GM19238 (cell line): ENCODE data around the gene PCDHA12.
"Not testable (repeated sequence)": the region's sequence is repeated elsewhere in the genome, so short reads cannot be mapped to it uniquely, and the experiment has no call there.

Experiments
- DNase-seq: peaks from one replicate; pipeline ENCODE4 v3.0.0; 2011; ENCODE audit warnings: low spot score; ENCODE audit not compliant: insufficient read length

Gene PCDHA12

GRCh38 chr5:140875085-140876065, at the start of gene PCDHA12:
Gene PCDHA12, plus strand, starts transcription at chr5:140875308. Its CDS starts 165 bp downstream, at chr5:140875473.
- DNase-seq = no peak

GRCh38 chr5:140827704-140828361, 47.3 kb upstream of the PCDHA12 start, which contains the start of gene PCDHA6:
Gene PCDHA6, plus strand, starts transcription at chr5:140827960. Its CDS starts 132 bp downstream, at chr5:140828092.
- no peak for DNase-seq

- DNase-seq = no peak
These were observed 46.8 kb upstream of the PCDHA12 start for GRCh38 chr5:140828362-140828737.

- DNase-seq = not testable (repeated sequence)
These were observed 45.3 kb upstream of the PCDHA12 start for GRCh38 chr5:140829511-140830501.

- no peak for DNase-seq
These were observed 41.1 kb upstream of the PCDHA12 start, which contains the start of gene PCDHA7 for GRCh38 chr5:140833993-140834392. Gene PCDHA7, plus strand, starts transcription at chr5:140834269. Its CDS starts 115 bp downstream, at chr5:140834384.

GRCh38 chr5:140834439-140835008, 40.6 kb upstream of the PCDHA12 start:
- not testable (repeated sequence) for DNase-seq

- no peak for DNase-seq
These were observed 39.2 kb upstream of the PCDHA12 start for GRCh38 chr5:140835622-140836510.

GRCh38 chr5:140840978-140841962, 33.8 kb upstream of the PCDHA12 start, which contains the start of gene PCDHA8:
Gene PCDHA8, plus strand, starts transcription at chr5:140841187. Its CDS starts 135 bp downstream, at chr5:140841322.
- no peak for DNase-seq

GRCh38 chr5:140842798-140843733, 32.0 kb upstream of the PCDHA12 start:
- DNase-seq = no peak

- DNase-seq = not testable (repeated sequence)
These were observed 26.7 kb upstream of the PCDHA12 start, which contains the start of gene PCDHA9 for GRCh38 chr5:140848139-140849102. Gene PCDHA9, plus strand, starts transcription at chr5:140848382. Its CDS starts 114 bp downstream, at chr5:140848496.

- DNase-seq = not testable (repeated sequence)
These were observed 25.1 kb upstream of the PCDHA12 start for GRCh38 chr5:140849831-140850634.

- no peak for DNase-seq
These were observed 19.1 kb upstream of the PCDHA12 start, which contains the start of gene PCDHA10 for GRCh38 chr5:140855772-140856674. Gene PCDHA10, plus strand, starts transcription at chr5:140855897. Its CDS starts 152 bp downstream, at chr5:140856049.

- DNase-seq = no peak
These were observed 17.7 kb upstream of the PCDHA12 start for GRCh38 chr5:140857177-140857986.
